ENCODE data around the gene NKD1. TPM values are rescaled to one million over a fixed set of nuclear protein-coding genes. Genes with fewer than 3 reads are reported as not detected.

The NKD1 gene
- total RNA-seq, 1 experiment from 2014 or later, result 0.11 TPM

- no peak for DNase-seq (ENCODE audit: low read depth)
Observed at GRCh38 chr16:50645563-50646220, 97.5 kb downstream of the NKD1 start.

GRCh38 chr16:50646345-50646744, 98.1 kb downstream of the NKD1 start:
- no peak for DNase-seq (ENCODE audit: low read depth)

- no peak for DNase-seq (ENCODE audit: low read depth)
Observed at GRCh38 chr16:50651835-50652438, 103.7 kb downstream of the NKD1 start.

- no peak for DNase-seq (ENCODE audit: low read depth)
Observed at GRCh38 chr16:50652836-50653425, 104.7 kb downstream of the NKD1 start.

GRCh38 chr16:50653633-50654519, 105.7 kb downstream of the NKD1 start:
- DNase-seq (ENCODE audit: low read depth), result no peak

- no peak for DNase-seq (ENCODE audit: low read depth)
Observed at GRCh38 chr16:50655558-50656055, 107.4 kb downstream of the NKD1 start.

- no peak for DNase-seq (ENCODE audit: low read depth)
Observed at GRCh38 chr16:50657241-50657640, 109.0 kb downstream of the NKD1 start.

- no peak for DNase-seq (ENCODE audit: low read depth)
Observed at GRCh38 chr16:50659806-50660205, 111.6 kb downstream of the NKD1 start.

GRCh38 chr16:50662306-50662940, 114.2 kb downstream of the NKD1 start:
- no peak for DNase-seq (ENCODE audit: low read depth)

GRCh38 chr16:50664270-50664669, 116.1 kb downstream of the NKD1 start:
- no peak for DNase-seq (ENCODE audit: low read depth)

GRCh38 chr16:50665128-50665878, 117.1 kb downstream of the NKD1 start:
- DNase-seq (ENCODE audit: low read depth), result peak; percentile 60

GRCh38 chr16:50666658-50667496, 118.7 kb downstream of the NKD1 start:
- no peak for DNase-seq (ENCODE audit: low read depth)

- DNase-seq (ENCODE audit: low read depth), result no peak
Observed at GRCh38 chr16:50667497-50668367, 119.5 kb downstream of the NKD1 start.

GRCh38 chr16:50668368-50669008, 120.3 kb downstream of the NKD1 start:
- no peak for DNase-seq (ENCODE audit: low read depth)

GRCh38 chr16:50669741-50670140, 121.5 kb downstream of the NKD1 start:
- DNase-seq (ENCODE audit: low read depth), result no peak

GRCh38 chr16:50670476-50670875, 122.3 kb downstream of the NKD1 start:
- no peak for DNase-seq (ENCODE audit: low read depth)

GRCh38 chr16:50671644-50672260, 123.6 kb downstream of the NKD1 start:
- DNase-seq (ENCODE audit: low read depth), result peak; percentile 15
